GM12865 (cell line): ENCODE measurements around the gene BABAM2.
"Not testable (repeated sequence)": the region's sequence is repeated elsewhere in the genome, so short reads cannot be mapped to it uniquely, and the experiment has no call there.

Source experiments
- DNase-seq: peaks from one replicate; pipeline ENCODE4 v3.0.0; 2010; ENCODE audit warnings: low read depth
- H3K4me3 ChIP-seq: 2 replicates; pipeline ENCODE4 v1.5.1; 2011; ENCODE audit warnings: mild to moderate bottlenecking, low read depth, low read length, control low read depth
- TF ChIP-seq, protein P1 (sequence below): IDR thresholded peaks from 2 replicates; pipeline ENCODE4 v1.5.1; 2011; ENCODE audit warnings: low read length, control low read depth, low read depth, inconsistent platforms; ENCODE audit not compliant: insufficient read depth; ENCODE audit errors: missing control alignments

BABAM2 gene

DNA sequence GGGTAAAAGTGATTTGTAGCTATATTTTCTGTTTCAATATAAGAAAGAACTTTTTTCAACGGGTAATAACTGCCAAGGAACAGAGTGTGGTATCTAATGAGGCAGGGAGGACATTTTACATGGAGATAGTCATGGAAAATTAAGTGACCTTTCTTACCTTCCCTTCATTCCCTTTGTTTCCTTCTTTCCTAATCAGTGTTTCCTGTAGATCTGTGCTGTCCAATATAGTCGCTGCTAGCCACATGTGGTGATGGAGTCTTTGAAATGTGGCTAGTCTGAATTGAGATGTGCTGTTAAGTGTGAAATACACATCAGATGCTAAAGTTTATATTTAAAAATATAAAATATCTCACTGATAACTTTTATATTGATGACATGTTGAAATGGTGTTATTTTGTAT lies 81.8 kb downstream of the BABAM2 start:
- no peak for DNase-seq
- TF ChIP-seq, protein P1, sequence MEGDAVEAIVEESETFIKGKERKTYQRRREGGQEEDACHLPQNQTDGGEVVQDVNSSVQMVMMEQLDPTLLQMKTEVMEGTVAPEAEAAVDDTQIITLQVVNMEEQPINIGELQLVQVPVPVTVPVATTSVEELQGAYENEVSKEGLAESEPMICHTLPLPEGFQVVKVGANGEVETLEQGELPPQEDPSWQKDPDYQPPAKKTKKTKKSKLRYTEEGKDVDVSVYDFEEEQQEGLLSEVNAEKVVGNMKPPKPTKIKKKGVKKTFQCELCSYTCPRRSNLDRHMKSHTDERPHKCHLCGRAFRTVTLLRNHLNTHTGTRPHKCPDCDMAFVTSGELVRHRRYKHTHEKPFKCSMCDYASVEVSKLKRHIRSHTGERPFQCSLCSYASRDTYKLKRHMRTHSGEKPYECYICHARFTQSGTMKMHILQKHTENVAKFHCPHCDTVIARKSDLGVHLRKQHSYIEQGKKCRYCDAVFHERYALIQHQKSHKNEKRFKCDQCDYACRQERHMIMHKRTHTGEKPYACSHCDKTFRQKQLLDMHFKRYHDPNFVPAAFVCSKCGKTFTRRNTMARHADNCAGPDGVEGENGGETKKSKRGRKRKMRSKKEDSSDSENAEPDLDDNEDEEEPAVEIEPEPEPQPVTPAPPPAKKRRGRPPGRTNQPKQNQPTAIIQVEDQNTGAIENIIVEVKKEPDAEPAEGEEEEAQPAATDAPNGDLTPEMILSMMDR, result no peak
- H3K4me3 ChIP-seq, result no peak overlapping the region

DNA sequence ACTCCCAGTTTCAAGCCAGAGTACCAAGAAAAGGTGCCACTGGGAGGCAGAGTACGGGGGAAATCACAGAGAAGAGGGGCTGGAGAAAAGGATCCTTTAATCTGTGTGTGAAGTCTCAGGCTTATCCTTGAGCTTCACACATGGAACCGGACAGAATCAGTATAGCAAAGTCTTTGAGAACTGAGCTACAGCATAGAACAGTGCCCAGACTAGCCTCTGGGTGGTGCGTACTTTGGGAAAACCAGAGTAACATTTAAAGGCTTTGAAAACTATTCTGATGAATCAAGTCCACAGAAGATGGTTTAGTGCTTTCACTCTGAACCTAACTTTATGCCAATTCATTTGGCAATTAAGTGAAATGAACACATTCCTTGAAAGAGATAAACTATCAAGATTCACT lies 83.1 kb downstream of the BABAM2 start:
- no peak overlapping the region for H3K4me3 ChIP-seq
- DNase-seq, result no peak
- TF ChIP-seq, protein P1, result no peak

DNA sequence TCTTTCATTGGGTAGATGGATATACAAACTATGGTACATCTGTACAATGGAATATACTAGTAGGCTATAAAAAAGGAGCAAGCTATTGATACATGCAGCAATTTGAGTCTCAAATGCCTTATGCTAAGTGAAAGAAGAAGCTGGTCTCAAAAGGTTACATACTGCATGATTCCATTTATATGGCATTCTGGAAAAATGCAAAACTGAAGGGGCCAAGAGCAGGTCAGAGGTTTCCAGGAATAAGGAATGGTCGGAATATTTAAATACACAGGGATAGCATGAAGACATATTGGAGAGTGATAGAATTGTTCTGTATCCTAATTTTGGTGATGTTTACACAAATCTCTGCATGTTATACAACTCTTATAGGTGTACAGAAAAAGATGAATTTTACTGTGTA lies 85.8 kb downstream of the BABAM2 start:
- H3K4me3 ChIP-seq, result no peak overlapping the region
- no peak for DNase-seq
- TF ChIP-seq, protein P1, result no peak

DNA sequence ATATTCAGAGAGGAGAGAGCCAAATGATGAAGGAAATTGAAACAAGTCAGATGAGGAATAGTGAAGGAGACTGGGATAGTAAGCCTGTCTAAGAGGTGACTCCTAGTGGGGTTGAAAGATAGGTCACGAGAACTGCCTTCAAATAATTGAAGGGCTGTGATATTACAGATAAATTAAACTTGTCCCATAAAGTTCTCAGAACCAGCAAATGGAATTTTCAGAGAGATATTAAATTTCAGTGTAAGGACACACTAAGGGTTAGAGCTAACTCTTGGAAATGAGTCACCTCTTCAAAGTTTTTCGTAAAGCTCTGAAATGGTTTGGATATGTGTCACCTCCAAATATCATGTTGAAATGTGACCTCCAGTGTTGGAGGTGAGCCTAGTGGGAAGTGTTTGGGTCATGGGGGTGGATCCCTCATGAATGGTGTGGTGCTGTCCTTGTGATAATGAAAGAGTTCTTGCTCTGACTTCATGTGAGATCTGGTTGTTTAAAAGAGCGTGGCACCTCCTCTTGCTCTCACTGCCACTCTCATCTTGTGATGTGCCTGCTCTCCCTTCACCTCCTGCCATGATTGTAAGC lies 87.3 kb downstream of the BABAM2 start:
- TF ChIP-seq, protein P1, result no peak
- peak; percentile 2 for DNase-seq
- no peak overlapping the region for H3K4me3 ChIP-seq

DNA sequence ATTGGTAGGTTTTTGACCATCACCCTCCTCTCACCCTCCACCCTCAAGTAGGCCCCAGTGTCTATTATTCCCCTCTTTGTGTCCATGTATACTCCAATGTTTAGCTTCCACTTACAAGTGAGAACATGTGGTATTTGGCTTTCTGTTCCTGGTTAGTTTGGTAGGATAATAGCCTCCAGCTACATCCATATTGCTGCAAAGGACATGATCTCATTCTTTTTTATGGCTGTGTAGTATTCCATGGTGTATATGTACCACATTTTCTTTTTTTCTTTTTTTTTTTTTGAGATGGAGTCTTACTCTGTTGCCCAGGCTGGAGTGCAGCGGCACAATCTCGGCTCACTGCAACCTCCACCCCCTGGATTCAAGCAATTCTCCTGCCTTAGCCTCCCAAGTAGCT lies 88.2 kb downstream of the BABAM2 start:
- H3K4me3 ChIP-seq, DNase-seq: not testable (repeated sequence)

DNA sequence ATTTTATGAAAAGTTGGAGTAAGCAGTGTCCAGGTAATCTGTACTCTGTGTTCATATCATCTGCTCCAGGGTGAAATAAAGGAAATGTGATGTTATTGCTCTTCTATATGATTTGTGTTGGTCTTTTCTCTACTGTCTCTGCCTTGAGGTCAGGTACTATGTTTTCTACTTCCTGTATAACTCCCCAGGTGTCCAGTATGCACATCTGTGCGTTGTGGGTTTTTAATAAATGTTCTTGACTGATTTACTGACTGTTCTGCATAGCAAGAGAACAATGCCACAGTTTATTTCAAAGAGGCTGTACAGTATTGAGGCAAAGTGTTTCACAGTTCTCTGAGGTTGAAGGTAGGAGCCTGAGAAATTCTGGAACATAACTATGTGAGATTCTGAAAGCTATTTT lies 89.7 kb downstream of the BABAM2 start:
- peak; percentile 2 for DNase-seq
- TF ChIP-seq, protein P1, result no peak
- H3K4me3 ChIP-seq, result no peak overlapping the region

DNA sequence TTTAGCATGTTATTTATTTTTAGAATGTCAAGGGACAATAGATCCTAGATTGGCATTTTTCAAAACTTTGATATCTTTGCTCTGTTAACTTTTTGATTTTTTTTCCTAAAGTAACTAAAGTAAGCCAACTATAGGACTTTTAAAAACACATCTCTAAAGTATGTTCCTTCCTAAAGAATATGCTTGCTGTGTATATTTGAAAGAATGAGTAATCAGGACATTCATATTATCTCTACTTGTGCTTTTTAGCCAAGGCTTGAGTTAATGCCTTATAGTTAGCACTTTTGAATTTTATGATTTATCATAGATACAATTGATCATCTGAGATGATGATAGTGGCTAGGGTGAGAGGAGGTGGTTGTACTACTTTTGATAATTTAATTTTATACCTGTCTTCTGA lies 93.6 kb downstream of the BABAM2 start:
- TF ChIP-seq, protein P1, result no peak
- DNase-seq, result no peak
- H3K4me3 ChIP-seq, result no peak overlapping the region
